GM12892 (cell line): Measurements from ENCODE around the gene FBXW2.
A peak's percentile ranks its signal among the peaks of the same experiment; 100 is the strongest.

Experiments used
- DNase-seq: peaks from one replicate; pipeline ENCODE4 v3.0.0; 2011; ENCODE audit not compliant: insufficient read length
- FAIRE-seq: peaks from 2 replicates; lab custom pipeline; 2011; peaks lifted over from hg19 to GRCh38; lab: Jason Lieb, UNC
- POLR2A ChIP-seq: IDR thresholded peaks from 2 replicates; pipeline ENCODE4 v1.6.1; 2011; ENCODE audit warnings: low read depth, low read length, control low read depth
- POLR2AphosphoS5 ChIP-seq: IDR thresholded peaks from 2 replicates; pipeline ENCODE4 v1.6.1; 2011; ENCODE audit warnings: low read depth, low read length, control low read depth
- TAF1 ChIP-seq: IDR thresholded peaks from 2 replicates; pipeline ENCODE4 v1.6.1; 2011; ENCODE audit warnings: low read depth, mild to moderate bottlenecking, control low read depth, low read length, borderline replicate concordance

FBXW2 gene

GRCh38 chr9:120717176-120717575 is 76.0 kb downstream of the FBXW2 start:
- DNase-seq, result no peak
- no peak for FAIRE-seq
- TF ChIP-seq TAF1 (no peak), POLR2A (no peak), POLR2AphosphoS5 (no peak)

- FAIRE-seq (no peak), DNase-seq (no peak)
- TF ChIP-seq POLR2AphosphoS5 (no peak), TAF1 (no peak), POLR2A (no peak)
Observed at GRCh38 chr9:120716483-120716882, 76.7 kb downstream of the FBXW2 start.

GRCh38 chr9:120715389-120715924 is 77.8 kb downstream of the FBXW2 start:
- no peak for FAIRE-seq
- no peak for TF ChIP-seq POLR2AphosphoS5
- no peak for DNase-seq

GRCh38 chr9:120714846-120715388 is 78.3 kb downstream of the FBXW2 start:
- no peak for TF ChIP-seq TAF1
- TF ChIP-seq POLR2A, result no peak
- no peak for TF ChIP-seq POLR2AphosphoS5
- no peak for DNase-seq
- FAIRE-seq, result no peak

GRCh38 chr9:120714088-120714845 is 78.9 kb downstream of the FBXW2 start, which contains the start of gene MEGF9:
Gene MEGF9, minus strand, starts transcription at chr9:120714470. Its CDS starts 112 bp downstream, at chr9:120714358.
- peak; percentile 89 for DNase-seq
- FAIRE-seq, result peak; percentile 94
- peak; percentile 77; the same call in 1 of the 2 replicates for TF ChIP-seq POLR2A
- TF ChIP-seq TAF1, result no peak
- TF ChIP-seq POLR2AphosphoS5, result peak; percentile 60; the same call in 1 of the 2 replicates

- TF ChIP-seq TAF1, result no peak
- no peak for TF ChIP-seq POLR2AphosphoS5
- no peak for TF ChIP-seq POLR2A
- DNase-seq (no peak), FAIRE-seq (peak; percentile 36)
Observed at GRCh38 chr9:120713257-120714087, 79.7 kb downstream of the FBXW2 start.

- DNase-seq (no peak), FAIRE-seq (no peak)
- TF ChIP-seq TAF1 (no peak), POLR2AphosphoS5 (no peak), POLR2A (no peak)
Observed at GRCh38 chr9:120712539-120713031, 80.6 kb downstream of the FBXW2 start.

- FAIRE-seq (no peak), DNase-seq (no peak)
- TF ChIP-seq TAF1 (no peak), POLR2AphosphoS5 (no peak), POLR2A (no peak)
Observed at GRCh38 chr9:120711841-120712538, 81.2 kb downstream of the FBXW2 start.

- DNase-seq, result no peak
- TF ChIP-seq POLR2AphosphoS5, result no peak
- no peak for TF ChIP-seq POLR2A
- no peak for TF ChIP-seq TAF1
Observed at GRCh38 chr9:120711354-120711753, 81.9 kb downstream of the FBXW2 start.

GRCh38 chr9:120710110-120710981 is 82.9 kb downstream of the FBXW2 start:
- no peak for DNase-seq
- FAIRE-seq, result no peak
- TF ChIP-seq TAF1, result no peak
- TF ChIP-seq POLR2A, result no peak
- no peak for TF ChIP-seq POLR2AphosphoS5

More at GRCh38 chr9:120711354-120711753, 81.9 kb downstream of the FBXW2 start:
- no peak for FAIRE-seq
